ENCODE data around the gene MBD5. TPM values are rescaled to one million over a fixed set of nuclear protein-coding genes. Genes with fewer than 3 reads are reported as not detected.

Gene MBD5
- total and polyA plus RNA-seq, 9 donors = 12.2 to 23.6 (median 19.6) TPM

DNA sequence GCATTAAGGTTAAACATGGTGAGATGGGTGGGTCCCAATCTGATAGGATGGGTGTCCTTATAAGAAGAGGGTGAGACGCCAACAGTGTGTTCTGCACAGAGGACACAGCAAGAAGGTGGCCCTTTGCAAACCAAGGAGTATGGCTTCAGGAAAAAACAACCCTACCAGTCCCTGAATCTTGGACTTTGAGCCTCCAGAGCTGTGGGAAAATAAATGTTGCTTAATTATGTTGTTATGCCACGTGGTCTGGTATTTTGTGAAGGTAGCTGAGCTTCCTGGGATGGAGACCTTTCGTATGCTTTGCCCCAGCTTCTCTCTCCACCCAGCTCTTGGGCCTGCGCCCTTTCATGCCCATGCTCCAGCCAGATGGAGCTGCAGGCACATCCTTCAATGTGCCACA is 509.5 kb downstream of the MBD5 start:
- no peak overlapping the region for H3K27ac ChIP-seq (ENCODE audit: low read length)
- WGBS (ENCODE audit: insufficient coverage) = no CpG with 5 or more reads among the region's 4 CpGs
- H3K9me3 ChIP-seq (replicated peaks; ENCODE audit: control insufficient read depth, low read depth, low read length) = no peaks in the 10 kb centered on the region
- no peak overlapping the region for H3K4me3 ChIP-seq (ENCODE audit: low read length)
- no peaks in the 10 kb centered on the region for H3K36me3 ChIP-seq (ENCODE audit: control insufficient read depth, insufficient read depth, low read length)
- H3K27me3 ChIP-seq (ENCODE audit: control insufficient read depth, insufficient read depth, low read length) = no peaks in the 10 kb centered on the region
- DNase-seq = no peak
- H3K4me1 ChIP-seq (ENCODE audit: control insufficient read depth, insufficient read depth, low read length) = no peaks in the 10 kb centered on the region

- H3K27ac ChIP-seq (ENCODE audit: low read length) = no peak overlapping the region
- no peaks in the 10 kb centered on the region for H3K36me3 ChIP-seq (ENCODE audit: control insufficient read depth, insufficient read depth, low read length)
- H3K9me3 ChIP-seq (replicated peaks; ENCODE audit: control insufficient read depth, low read depth, low read length) = no peaks in the 10 kb centered on the region
- no peaks in the 10 kb centered on the region for H3K27me3 ChIP-seq (ENCODE audit: control insufficient read depth, insufficient read depth, low read length)
- no peaks in the 10 kb centered on the region for H3K4me1 ChIP-seq (ENCODE audit: control insufficient read depth, insufficient read depth, low read length)
- WGBS (ENCODE audit: insufficient coverage) = 100% methylated on average over 1 of the region's 7 CpGs
- no peak overlapping the region for H3K4me3 ChIP-seq (ENCODE audit: low read length)
- DNase-seq = no peak
Measured at GRCh38 chr2:148531235-148531634, 510.3 kb downstream of the MBD5 start.

- Histone ChIP-seq H3K36me3 (ENCODE audit: control insufficient read depth, insufficient read depth, low read length) (no peaks in the 10 kb centered on the region), H3K4me3 (ENCODE audit: low read length) (no peak overlapping the region), H3K27me3 (ENCODE audit: control insufficient read depth, insufficient read depth, low read length) (no peaks in the 10 kb centered on the region), H3K9me3 (replicated peaks; ENCODE audit: control insufficient read depth, low read depth, low read length) (no peaks in the 10 kb centered on the region), H3K4me1 (ENCODE audit: control insufficient read depth, insufficient read depth, low read length) (no peaks in the 10 kb centered on the region), H3K27ac (ENCODE audit: low read length) (no peak overlapping the region)
- DNase-seq = no peak
- WGBS (ENCODE audit: insufficient coverage) = 80% methylated on average over 7 of the region's 13 CpGs
Measured at GRCh38 chr2:148531669-148532428, 511.0 kb downstream of the MBD5 start.

DNA sequence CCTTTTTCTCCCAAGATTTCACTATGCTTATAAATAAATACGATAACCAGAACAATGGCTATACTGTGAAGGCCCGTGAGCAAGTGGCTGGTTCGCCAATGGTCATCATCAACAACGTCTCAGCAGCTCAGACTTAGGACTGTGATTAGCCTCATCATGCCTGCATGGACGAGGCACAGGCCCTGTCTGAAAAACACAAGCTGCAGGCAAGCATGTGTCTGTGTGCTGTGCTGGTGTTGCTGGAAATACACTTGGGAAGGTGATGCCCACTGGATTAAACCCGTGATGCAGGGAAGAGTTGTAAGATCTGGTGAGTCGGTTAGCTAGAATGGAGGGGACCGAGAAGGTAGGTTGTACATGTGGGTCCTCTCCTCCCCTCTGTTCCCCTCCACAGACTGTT is 512.1 kb downstream of the MBD5 start:
- Histone ChIP-seq H3K4me1 (ENCODE audit: control insufficient read depth, insufficient read depth, low read length) (no peaks in the 10 kb centered on the region), H3K27me3 (ENCODE audit: control insufficient read depth, insufficient read depth, low read length) (no peaks in the 10 kb centered on the region), H3K36me3 (ENCODE audit: control insufficient read depth, insufficient read depth, low read length) (no peaks in the 10 kb centered on the region), H3K27ac (ENCODE audit: low read length) (no peak overlapping the region), H3K4me3 (ENCODE audit: low read length) (no peak overlapping the region), H3K9me3 (replicated peaks; ENCODE audit: control insufficient read depth, low read depth, low read length) (no peaks in the 10 kb centered on the region)
- 84% methylated on average over 5 of the region's 8 CpGs for WGBS (ENCODE audit: insufficient coverage)
- no peak for DNase-seq

GRCh38 chr2:148533685-148534084 is 512.8 kb downstream of the MBD5 start:
- 80% methylated on average over 1 of the region's 3 CpGs for WGBS (ENCODE audit: insufficient coverage)
- H3K4me3 ChIP-seq (ENCODE audit: low read length) = no peak overlapping the region
- H3K27me3 ChIP-seq (ENCODE audit: control insufficient read depth, insufficient read depth, low read length) = no peaks in the 10 kb centered on the region
- no peak overlapping the region for H3K27ac ChIP-seq (ENCODE audit: low read length)
- no peak for DNase-seq
- no peaks in the 10 kb centered on the region for H3K4me1 ChIP-seq (ENCODE audit: control insufficient read depth, insufficient read depth, low read length)
- no peaks in the 10 kb centered on the region for H3K36me3 ChIP-seq (ENCODE audit: control insufficient read depth, insufficient read depth, low read length)
- no peaks in the 10 kb centered on the region for H3K9me3 ChIP-seq (replicated peaks; ENCODE audit: control insufficient read depth, low read depth, low read length)

- no peaks in the 10 kb centered on the region for H3K9me3 ChIP-seq (replicated peaks; ENCODE audit: control insufficient read depth, low read depth, low read length)
- no peak for DNase-seq
- H3K27ac ChIP-seq (ENCODE audit: low read length) = no peak overlapping the region
- 63% methylated on average over 5 of the region's 12 CpGs for WGBS (ENCODE audit: insufficient coverage)
- H3K27me3 ChIP-seq (ENCODE audit: control insufficient read depth, insufficient read depth, low read length) = no peaks in the 10 kb centered on the region
- no peaks in the 10 kb centered on the region for H3K36me3 ChIP-seq (ENCODE audit: control insufficient read depth, insufficient read depth, low read length)
- H3K4me1 ChIP-seq (ENCODE audit: control insufficient read depth, insufficient read depth, low read length) = no peaks in the 10 kb centered on the region
- H3K4me3 ChIP-seq (ENCODE audit: low read length) = no peak overlapping the region
Measured at GRCh38 chr2:148534416-148535204, 513.7 kb downstream of the MBD5 start.

- WGBS (ENCODE audit: insufficient coverage) = 40% methylated on average over 1 of the region's 1 CpG
- H3K36me3 ChIP-seq (ENCODE audit: control insufficient read depth, insufficient read depth, low read length) = no peaks in the 10 kb centered on the region
- no peak overlapping the region for H3K4me3 ChIP-seq (ENCODE audit: low read length)
- DNase-seq = no peak
- no peaks in the 10 kb centered on the region for H3K9me3 ChIP-seq (replicated peaks; ENCODE audit: control insufficient read depth, low read depth, low read length)
- peaks cover 3% of the 10 kb centered on the region for H3K4me1 ChIP-seq (ENCODE audit: control insufficient read depth, insufficient read depth, low read length)
- H3K27me3 ChIP-seq (ENCODE audit: control insufficient read depth, insufficient read depth, low read length) = no peaks in the 10 kb centered on the region
- H3K27ac ChIP-seq (ENCODE audit: low read length) = no peak overlapping the region
Measured at GRCh38 chr2:148538375-148538774, 517.5 kb downstream of the MBD5 start.

GRCh38 chr2:148540022-148540421 is 519.1 kb downstream of the MBD5 start:
- DNase-seq = no peak
- WGBS (ENCODE audit: insufficient coverage) = 80% methylated on average over 1 of the region's 8 CpGs
- Histone ChIP-seq H3K4me3 (ENCODE audit: low read length) (no peak overlapping the region), H3K27me3 (ENCODE audit: control insufficient read depth, insufficient read depth, low read length) (no peaks in the 10 kb centered on the region), H3K9me3 (replicated peaks; ENCODE audit: control insufficient read depth, low read depth, low read length) (no peaks in the 10 kb centered on the region), H3K36me3 (ENCODE audit: control insufficient read depth, insufficient read depth, low read length) (no peaks in the 10 kb centered on the region), H3K4me1 (ENCODE audit: control insufficient read depth, insufficient read depth, low read length) (peaks cover 3% of the 10 kb centered on the region), H3K27ac (ENCODE audit: low read length) (no peak overlapping the region)

DNA sequence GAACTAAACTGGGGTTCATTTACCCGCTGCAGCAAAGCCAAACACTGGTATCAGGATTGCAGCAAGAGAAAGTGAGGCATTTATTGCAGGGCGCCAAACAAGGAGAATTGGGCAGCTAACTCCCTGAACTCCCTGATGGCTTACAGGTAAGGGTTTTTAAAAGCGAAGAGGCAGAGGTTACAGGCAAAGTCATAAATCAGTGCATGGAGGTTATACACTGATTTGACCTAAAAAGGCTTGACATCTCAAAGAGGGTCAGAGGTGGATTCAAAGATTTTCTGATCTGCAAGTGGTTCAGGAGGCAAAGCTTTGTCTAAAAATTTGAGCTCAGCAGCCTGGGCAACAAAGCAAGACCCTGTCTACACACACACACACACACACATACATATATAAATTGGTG is 520.9 kb downstream of the MBD5 start:
- WGBS (ENCODE audit: insufficient coverage) = 70% methylated on average over 3 of the region's 3 CpGs
- Histone ChIP-seq H3K36me3 (ENCODE audit: control insufficient read depth, insufficient read depth, low read length) (no peaks in the 10 kb centered on the region), H3K4me1 (ENCODE audit: control insufficient read depth, insufficient read depth, low read length) (peaks cover 3% of the 10 kb centered on the region), H3K27ac (ENCODE audit: low read length) (no peak overlapping the region), H3K4me3 (ENCODE audit: low read length) (no peak overlapping the region), H3K9me3 (replicated peaks; ENCODE audit: control insufficient read depth, low read depth, low read length) (no peaks in the 10 kb centered on the region), H3K27me3 (ENCODE audit: control insufficient read depth, insufficient read depth, low read length) (no peaks in the 10 kb centered on the region)
- DNase-seq = no peak

DNA sequence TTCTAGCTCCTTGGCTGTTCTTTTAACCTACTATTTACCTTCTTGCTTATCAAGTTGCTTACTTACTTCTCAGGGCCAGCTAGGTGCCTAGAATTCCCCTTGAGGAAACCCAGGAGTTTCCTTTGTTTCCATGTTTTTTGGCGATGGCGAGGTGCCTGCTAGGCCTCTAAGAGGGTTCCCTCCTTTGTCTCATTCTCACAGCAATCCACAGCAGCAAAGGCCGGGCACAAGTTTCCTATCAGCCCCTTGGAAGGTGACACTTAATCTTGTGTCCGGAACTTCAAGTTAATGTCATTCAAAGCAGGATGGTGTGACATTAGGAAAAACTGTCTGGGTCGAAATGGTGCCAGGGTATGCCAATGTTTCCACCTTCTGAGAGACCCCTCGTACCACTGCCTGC is 521.7 kb downstream of the MBD5 start:
- Histone ChIP-seq H3K4me1 (ENCODE audit: control insufficient read depth, insufficient read depth, low read length) (peaks cover 3% of the 10 kb centered on the region), H3K4me3 (ENCODE audit: low read length) (no peak overlapping the region), H3K36me3 (ENCODE audit: control insufficient read depth, insufficient read depth, low read length) (no peaks in the 10 kb centered on the region), H3K27ac (ENCODE audit: low read length) (no peak overlapping the region), H3K9me3 (replicated peaks; ENCODE audit: control insufficient read depth, low read depth, low read length) (no peaks in the 10 kb centered on the region), H3K27me3 (ENCODE audit: control insufficient read depth, insufficient read depth, low read length) (no peaks in the 10 kb centered on the region)
- 74% methylated on average over 5 of the region's 6 CpGs for WGBS (ENCODE audit: insufficient coverage)
- no peak for DNase-seq
